HG03066 (cell line): ENCODE measurements around the gene DIP2B.

Experiments
- ATAC-seq: cut with Tn5 transposase; IDR thresholded peaks from one replicate; pipeline ENCODE4 v1.9.1; 2021; ENCODE audit warnings: low read depth; ENCODE audit not compliant: unreplicated experiment

DIP2B gene

DNA sequence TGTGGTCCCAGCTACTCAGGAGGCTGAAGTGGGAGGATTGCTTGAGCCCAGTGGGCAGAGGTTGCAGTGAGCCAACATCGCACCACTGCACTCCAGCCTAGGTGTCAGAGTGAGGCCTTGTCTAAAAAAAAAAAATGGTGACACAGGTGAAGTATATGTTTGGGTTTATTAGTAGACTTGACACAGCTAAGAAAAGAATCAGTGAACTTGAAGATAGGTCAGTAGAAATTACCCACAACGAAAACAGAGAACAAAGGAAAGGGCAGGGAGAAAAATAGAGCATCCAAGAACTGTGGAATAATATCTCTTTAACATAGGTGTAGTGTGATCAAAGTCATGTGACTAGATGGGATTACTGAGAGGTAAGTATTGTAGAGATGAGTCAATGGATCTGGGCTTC is 282.8 kb downstream of the DIP2B start:
- ATAC-seq, result no peak

DNA sequence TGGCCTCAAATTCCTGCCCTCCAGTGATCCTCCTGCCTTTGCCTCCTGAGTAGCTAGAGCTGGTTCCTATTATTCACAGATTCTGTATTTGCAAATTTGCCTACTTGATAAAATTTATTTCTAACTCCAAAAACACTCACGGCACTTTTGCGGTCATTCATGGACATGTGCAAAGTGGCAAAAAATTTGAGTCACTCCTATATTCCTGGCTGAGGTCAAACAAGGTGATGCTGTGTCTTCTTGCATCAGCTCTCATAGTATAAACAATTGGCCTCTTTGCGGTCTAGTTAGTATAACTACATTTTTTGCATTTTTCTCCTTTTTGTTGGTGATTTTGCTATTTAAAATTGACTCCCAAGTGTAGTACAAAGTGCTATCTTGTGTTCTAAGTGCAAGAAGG is 283.8 kb downstream of the DIP2B start:
- no peak for ATAC-seq

DNA sequence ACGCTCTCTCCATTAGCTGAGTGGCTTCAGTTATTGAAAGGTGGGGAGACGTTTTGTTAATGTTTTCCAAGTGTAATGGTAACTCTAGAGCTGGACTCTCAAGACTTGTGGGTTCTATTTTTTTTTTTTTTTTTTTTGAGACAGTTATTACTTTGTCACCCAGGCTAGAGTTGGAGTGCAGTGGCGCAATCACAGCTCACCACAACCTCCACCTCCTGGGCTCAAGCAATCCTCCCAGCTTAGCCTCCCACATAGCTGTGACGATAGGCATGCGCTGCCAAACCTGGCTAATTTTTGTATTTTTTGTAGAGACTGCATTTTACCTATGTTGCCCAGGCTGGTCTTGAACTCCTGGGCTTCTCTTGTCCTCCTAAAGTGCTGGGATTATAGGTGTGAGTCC is 285.3 kb downstream of the DIP2B start:
- ATAC-seq, result no peak
